Suppressor macrophage treated with lipopolysaccharide for 4 hours (primary cell): ENCODE data around the gene BRD3.
A peak's percentile ranks its signal among the peaks of the same experiment; 100 is the strongest.
"Not testable (repeated sequence)": the region's sequence is repeated elsewhere in the genome, so short reads cannot be mapped to it uniquely, and the experiment has no call there.

Experiments used
- DNase-seq: peaks from one replicate; pipeline ENCODE4 v3.0.0-alpha.2; 2020

Gene BRD3

GRCh38 chr9:133991214-133991921 lies 76.5 kb downstream of the BRD3 start:
- DNase-seq, result peak; percentile 13

GRCh38 chr9:133990366-133991213 lies 77.2 kb downstream of the BRD3 start:
- peak; percentile 16 for DNase-seq

GRCh38 chr9:133989625-133990365 lies 78.0 kb downstream of the BRD3 start:
- no peak for DNase-seq

GRCh38 chr9:133988771-133989170 lies 79.1 kb downstream of the BRD3 start:
- not testable (repeated sequence) for DNase-seq

- no peak for DNase-seq
These were observed 79.7 kb downstream of the BRD3 start for GRCh38 chr9:133987946-133988665.

- DNase-seq, result no peak
These were observed 80.4 kb downstream of the BRD3 start for GRCh38 chr9:133987446-133987788.

GRCh38 chr9:133986774-133987445 lies 80.9 kb downstream of the BRD3 start:
- no peak for DNase-seq

- no peak for DNase-seq
These were observed 81.8 kb downstream of the BRD3 start for GRCh38 chr9:133986061-133986460.

GRCh38 chr9:133982971-133983720 lies 84.7 kb downstream of the BRD3 start:
- DNase-seq, result no peak

- no peak for DNase-seq
These were observed 85.7 kb downstream of the BRD3 start for GRCh38 chr9:133981958-133982681.

- no peak for DNase-seq
These were observed 86.3 kb downstream of the BRD3 start for GRCh38 chr9:133981589-133981957.

GRCh38 chr9:133980864-133981588 lies 86.8 kb downstream of the BRD3 start:
- no peak for DNase-seq
